Measurements from ENCODE around the gene ENGASE. TPM values are rescaled to one million over a fixed set of nuclear protein-coding genes. Genes with fewer than 3 reads are reported as not detected.

ENGASE gene, protein sequence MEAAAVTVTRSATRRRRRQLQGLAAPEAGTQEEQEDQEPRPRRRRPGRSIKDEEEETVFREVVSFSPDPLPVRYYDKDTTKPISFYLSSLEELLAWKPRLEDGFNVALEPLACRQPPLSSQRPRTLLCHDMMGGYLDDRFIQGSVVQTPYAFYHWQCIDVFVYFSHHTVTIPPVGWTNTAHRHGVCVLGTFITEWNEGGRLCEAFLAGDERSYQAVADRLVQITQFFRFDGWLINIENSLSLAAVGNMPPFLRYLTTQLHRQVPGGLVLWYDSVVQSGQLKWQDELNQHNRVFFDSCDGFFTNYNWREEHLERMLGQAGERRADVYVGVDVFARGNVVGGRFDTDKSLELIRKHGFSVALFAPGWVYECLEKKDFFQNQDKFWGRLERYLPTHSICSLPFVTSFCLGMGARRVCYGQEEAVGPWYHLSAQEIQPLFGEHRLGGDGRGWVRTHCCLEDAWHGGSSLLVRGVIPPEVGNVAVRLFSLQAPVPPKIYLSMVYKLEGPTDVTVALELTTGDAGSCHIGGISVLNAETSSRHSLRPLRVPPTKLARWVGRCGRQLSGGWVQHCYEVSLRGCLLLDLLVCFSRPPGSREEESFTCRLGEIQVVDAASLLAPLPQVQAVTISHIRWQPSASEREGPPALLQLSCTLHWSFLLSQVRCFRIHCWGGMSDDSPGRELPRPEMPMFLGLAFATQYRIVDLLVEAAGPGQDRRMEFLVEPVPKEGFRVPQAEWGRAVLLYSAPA
- 7.7 and 12.5 TPM in 2 replicates for total RNA-seq

DNA sequence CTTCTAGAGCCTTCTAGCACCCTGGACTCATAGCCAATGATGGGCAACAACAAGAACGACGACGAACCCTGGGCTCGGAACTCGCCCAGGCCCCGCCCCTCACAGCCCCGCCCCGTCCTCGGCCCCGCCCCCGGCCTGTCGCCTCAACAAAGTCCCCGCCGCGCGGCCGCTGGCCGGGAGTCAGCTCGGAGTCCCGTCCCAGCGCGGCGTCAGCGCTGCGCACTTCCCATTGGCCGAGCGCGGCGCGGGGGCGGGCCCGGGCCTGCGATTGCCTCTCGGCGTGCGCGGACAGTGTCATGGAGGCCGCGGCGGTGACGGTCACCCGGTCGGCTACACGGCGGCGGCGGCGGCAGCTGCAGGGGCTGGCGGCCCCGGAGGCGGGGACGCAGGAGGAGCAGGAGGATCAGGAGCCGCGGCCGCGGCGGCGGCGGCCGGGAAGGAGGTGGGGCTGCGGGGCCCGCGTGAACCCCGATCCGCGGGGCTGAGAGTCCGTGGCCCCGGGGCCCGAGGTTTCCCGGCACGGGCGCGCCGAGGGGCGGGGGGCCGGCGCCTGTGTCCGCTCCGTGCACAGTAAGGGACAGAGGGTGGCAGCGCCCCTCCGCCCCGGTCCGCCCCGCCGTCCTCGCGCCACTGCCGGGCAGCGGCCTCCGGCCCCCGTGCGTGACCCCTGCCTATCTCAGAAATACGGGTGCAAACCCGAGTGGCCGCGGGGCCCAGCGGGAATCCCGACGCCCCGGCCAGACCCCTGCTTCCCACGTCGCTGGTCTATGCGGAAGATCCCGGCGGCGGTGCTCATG is at the start of gene ENGASE:
Gene ENGASE, plus strand, starts transcription at position 176 of the 797 bp plus-strand sequence. Its CDS starts 121 bp downstream, at position 297.

Other genes with a start within 250 kb of the ENGASE start
- gene USP36, start 234.0 kb upstream of the ENGASE start, total RNA-seq = 29.8 and 43.6 TPM in 2 replicates
- gene CEP295NL, start 171.6 kb upstream of the ENGASE start, total RNA-seq = 2.9 and 3.7 TPM in 2 replicates
- gene TIMP2, start 149.4 kb upstream of the ENGASE start, total RNA-seq = 99.7 and 129 TPM in 2 replicates
- gene LGALS3BP, start 94.9 kb upstream of the ENGASE start, total RNA-seq = 211 and 369 TPM in 2 replicates
- 55.5 and 67.2 TPM in 2 replicates for gene CANT1, start 65.1 kb upstream of the ENGASE start, total RNA-seq
- 27.2 and 40.8 TPM in 2 replicates for gene C1QTNF1, start 50.7 kb upstream of the ENGASE start, total RNA-seq

All from subcutaneous preadipocyte (primary cell).